Activated CD4-positive, alpha-beta T cell treated with anti-CD3 and anti-CD28 coated beads for 4 hours (primary cell): ENCODE data around the gene ATP11B.
"Not testable (repeated sequence)": the region's sequence is repeated elsewhere in the genome, so short reads cannot be mapped to it uniquely, and the experiment has no call there.

Source experiments
- DNase-seq, 2 donors: peaks; one replicate each; pipeline ENCODE4 v3.0.0-alpha.2; 2020

Gene ATP11B

GRCh38 chr3:182848906-182849305, 55.6 kb downstream of the ATP11B start:
- DNase-seq = no peak

- DNase-seq = no peak
These were observed 61.8 kb downstream of the ATP11B start for GRCh38 chr3:182855076-182855475.

DNA sequence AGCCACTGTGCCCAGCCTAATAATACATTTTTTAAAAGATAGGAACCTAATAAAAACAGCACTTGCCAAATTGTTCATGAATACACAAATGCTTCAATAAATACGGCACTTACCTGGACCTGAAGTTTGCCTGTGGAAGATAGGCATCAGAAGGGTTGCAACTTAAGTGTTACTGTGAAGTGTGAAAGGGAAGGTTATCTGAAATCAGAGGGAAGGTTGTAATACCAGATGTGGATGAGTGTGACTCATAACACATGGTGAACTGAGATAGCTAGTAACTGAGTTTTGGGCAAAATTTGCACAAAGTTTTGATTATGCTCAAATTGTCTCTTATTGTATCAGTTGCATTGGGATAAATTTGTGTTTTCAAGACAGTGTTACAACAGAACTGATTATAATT, 68.0 kb downstream of the ATP11B start:
- no peak for DNase-seq

DNA sequence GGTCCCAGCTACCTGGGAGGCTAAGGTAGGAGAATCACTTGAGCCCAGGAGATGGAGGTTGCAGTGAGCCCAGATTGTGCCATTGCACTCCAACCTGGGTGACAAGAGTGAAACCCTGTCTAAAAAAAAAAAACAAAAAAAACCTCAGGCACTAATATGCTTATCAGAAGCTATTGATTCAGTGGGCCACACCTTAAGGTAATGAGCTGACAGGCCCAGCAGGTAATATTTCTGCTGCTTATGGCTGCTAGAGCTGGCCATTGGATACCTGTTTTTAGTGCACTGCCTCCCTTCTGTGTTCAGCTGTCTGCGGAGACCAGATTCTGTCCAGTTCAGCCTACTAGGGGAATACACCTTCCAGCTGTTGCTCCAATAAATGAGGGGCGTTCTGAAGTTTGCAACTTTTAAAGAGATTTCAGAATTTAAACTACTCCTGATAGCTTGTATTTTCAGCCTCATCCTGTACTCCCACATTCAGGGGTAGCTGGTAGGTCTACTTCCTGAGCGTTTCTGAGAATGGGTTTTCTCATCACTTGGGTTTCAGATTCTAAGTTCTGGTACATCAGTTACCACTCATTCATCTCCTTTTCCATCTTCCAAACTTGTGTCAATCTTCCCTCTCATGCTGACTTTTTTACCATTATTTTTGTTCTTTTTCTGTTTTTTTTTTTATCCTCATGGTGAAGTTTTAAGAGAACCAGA, 69.0 kb downstream of the ATP11B start:
- DNase-seq = no peak

DNA sequence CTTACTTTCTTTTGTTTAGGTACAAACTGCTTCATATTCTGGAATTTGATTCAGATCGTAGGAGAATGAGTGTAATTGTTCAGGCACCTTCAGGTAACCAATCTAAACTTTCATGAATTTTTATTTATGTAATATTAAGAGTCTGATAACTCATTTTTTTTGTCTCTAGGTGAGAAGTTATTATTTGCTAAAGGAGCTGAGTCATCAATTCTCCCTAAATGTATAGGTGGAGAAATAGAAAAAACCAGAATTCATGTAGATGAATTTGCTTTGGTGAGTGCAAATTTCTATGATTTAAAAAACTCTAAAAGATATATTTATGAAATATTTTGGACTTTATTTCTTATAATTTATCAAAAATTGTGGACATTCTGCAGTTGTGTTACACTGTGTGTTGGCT, 75.8 kb downstream of the ATP11B start:
- no peak for DNase-seq

GRCh38 chr3:182870917-182871316, 77.6 kb downstream of the ATP11B start:
- DNase-seq = not testable (repeated sequence)

GRCh38 chr3:182879031-182879611, 85.8 kb downstream of the ATP11B start:
- DNase-seq = no peak

DNA sequence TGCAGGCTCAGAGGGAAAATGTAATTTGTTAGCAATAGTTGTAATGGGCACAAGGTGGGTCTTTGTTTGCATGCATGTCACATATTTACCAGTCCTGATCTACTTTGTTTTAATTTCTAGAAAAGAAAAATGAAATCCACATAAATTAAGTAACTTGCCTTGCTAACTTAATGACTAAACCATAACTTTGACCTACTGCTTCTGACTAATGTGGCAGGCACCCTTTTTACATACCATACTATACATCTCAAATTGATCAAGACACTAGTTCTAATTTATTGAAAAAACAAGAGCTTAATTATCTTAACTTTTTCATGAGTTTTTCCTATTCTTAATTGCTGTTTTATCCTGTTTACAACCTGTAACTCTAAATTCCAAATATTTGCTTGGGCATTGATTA, 93.2 kb downstream of the ATP11B start:
- DNase-seq = no peak

DNA sequence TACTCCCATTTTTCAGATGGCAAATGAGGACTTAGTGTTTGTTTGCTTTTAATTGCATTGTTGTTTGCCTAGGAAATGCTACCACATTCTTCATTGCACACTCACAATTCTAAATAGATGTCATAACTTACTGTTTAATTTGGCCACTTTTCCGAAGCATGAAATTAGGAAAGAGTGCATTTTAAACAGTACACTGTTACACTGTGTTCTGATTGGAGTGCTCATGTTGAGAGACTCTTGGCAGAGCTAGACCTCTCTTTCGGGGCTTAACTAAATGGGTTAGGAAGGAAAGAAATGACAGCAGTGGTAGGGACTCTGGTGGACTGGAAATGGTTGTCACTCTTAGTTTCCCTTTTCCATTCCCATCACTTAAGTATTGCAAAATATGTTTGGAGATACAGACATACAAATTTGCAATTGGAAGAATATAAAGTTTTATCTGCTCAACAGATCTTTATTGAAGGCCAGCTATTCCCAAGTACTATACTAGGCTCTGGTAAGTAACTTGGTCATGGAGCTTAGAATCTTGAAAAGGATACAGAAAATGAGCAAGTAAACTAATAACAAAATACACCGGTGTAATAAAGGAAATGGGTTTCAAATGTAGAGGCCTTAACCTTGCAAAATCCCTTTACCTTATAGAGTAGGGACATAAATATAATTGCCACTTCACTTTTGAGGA, 96.8 kb downstream of the ATP11B start:
- DNase-seq = no peak

DNA sequence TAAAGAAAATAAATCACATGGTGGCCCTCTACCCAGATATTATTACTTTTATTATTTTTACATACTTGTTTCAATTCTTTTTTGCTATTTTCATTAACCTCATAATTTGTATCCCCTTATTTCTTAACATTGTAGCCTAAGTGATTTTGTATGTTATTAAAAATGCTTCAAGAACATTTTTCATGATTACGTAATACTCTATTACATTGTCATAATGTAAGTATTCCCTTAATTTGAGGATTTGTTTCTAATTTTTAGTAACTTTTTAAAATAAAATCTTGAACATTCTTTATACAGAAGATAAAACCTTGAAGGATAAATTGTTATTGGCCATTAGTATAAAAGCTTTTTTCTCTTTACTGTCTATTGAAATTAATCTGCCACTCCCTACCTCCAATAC, 98.1 kb downstream of the ATP11B start:
- DNase-seq = no peak

GRCh38 chr3:182892226-182892625, 98.9 kb downstream of the ATP11B start:
- no peak for DNase-seq

GRCh38 chr3:182895513-182896112, 102.3 kb downstream of the ATP11B start:
- DNase-seq = no peak

- DNase-seq = no peak
These were observed 103.2 kb downstream of the ATP11B start for GRCh38 chr3:182896553-182896952.

DNA sequence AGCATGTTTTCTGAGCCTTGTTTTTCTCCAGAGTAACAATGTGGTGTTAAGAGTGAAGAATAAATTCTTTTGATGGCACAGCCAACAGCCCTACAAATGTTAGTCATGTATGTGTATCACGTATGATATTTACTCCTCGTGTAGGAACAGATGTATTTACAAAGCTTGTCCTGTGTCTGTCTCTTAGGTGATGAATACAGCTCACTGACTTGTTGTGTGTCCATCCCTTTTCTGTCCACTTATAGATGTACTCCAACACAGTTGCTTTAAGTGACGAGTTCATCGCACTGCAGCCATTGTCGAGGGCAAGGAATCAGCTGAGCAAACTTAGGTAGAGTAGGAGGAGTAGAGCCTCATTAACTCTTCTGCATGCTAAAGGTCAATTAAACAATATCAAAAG, 108.9 kb downstream of the ATP11B start:
- DNase-seq = no peak

GRCh38 chr3:182904164-182904563, 110.9 kb downstream of the ATP11B start:
- DNase-seq = no peak

DNA sequence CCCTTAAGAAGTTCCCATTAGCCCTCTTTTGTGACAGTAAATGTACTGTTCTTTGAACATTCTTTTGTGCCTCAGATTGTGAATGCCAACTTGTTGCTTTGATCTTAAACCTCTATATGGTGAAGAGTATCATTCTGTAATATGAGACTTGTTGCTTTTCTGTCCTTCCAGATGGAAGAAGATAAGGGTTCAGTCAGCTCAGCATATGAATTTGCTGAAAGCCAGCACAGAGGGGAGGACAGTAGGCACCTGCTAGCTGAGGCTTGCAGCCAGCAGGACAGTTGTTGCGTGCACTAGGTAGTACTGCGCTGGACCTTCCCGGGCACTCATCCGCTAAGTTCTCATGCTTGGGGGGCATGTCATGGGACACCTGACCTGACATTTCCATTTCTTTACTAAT, 112.3 kb downstream of the ATP11B start:
- DNase-seq = no peak

DNA sequence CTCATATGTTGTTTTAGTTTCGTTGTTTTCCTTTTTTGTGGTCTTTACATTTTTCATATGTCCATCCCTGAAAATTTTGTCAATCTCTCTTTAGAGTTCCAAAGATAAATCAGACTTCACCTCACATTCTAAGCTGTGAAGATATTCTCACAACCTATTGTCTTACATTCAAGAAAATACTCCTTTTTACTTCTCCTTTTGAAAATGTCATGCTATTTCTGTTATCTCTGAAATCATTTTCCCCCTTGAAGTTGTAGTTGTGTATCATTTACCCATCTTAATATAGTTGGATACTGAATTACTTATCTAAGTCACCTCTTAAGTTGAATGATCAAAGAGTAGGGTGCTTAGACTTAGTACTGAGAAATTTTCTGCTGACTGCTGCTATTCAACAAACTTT, 112.7 kb downstream of the ATP11B start:
- no peak for DNase-seq

- DNase-seq = no peak
These were observed 115.2 kb downstream of the ATP11B start for GRCh38 chr3:182908471-182908870.

- DNase-seq = no peak
These were observed 116.2 kb downstream of the ATP11B start for GRCh38 chr3:182909318-182910040.

GRCh38 chr3:182910936-182911781, 117.9 kb downstream of the ATP11B start:
- no peak for DNase-seq

DNA sequence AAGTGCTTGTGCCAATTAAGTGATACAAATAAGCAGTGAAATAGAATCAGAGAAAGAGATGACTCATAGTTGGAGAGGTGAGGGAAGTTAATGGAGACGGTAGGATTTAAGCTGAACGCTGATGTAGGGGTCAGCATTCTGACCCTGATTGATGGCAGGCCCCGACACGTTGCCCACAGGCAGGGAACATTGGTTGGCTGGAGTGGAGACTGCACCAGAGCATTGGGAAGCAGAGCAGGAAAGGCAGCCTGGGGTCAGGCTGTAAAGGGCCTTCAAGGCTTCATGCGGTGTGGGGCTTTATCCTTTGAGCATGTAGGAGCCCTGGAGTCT, 118.4 kb downstream of the ATP11B start:
- no peak for DNase-seq

GRCh38 chr3:182912474-182912873, 119.2 kb downstream of the ATP11B start:
- DNase-seq = no peak
